H54 (cell line): ENCODE results near the gene PKD2.
"Not testable (repeated sequence)": the region's sequence is repeated elsewhere in the genome, so short reads cannot be mapped to it uniquely, and the experiment has no call there.

Experiments
- DNase-seq: peaks from one replicate; pipeline ENCODE4 v3.0.0; 2011; ENCODE audit warnings: low spot score, mixed read lengths; ENCODE audit not compliant: insufficient read length
- FAIRE-seq: peaks from 3 replicates; lab custom pipeline; 2011; peaks lifted over from hg19 to GRCh38; lab: Jason Lieb, UNC
- POLR2A ChIP-seq: IDR thresholded peaks from 2 replicates; pipeline ENCODE4 v1.6.1; 2011; ENCODE audit warnings: low read depth, mild to moderate bottlenecking, low read length

PKD2 gene

GRCh38 chr4:88091378-88091777 is 83.9 kb downstream of the PKD2 start:
- FAIRE-seq (no peak), DNase-seq (no peak)
- no peak for TF ChIP-seq POLR2A

GRCh38 chr4:88093874-88094273 is 86.4 kb downstream of the PKD2 start:
- DNase-seq (no peak), FAIRE-seq (no peak)
- no peak for TF ChIP-seq POLR2A

GRCh38 chr4:88097301-88097700 is 89.9 kb downstream of the PKD2 start:
- DNase-seq (no peak), FAIRE-seq (no peak)
- no peak for TF ChIP-seq POLR2A

- DNase-seq = no peak
- no peak for TF ChIP-seq POLR2A
- FAIRE-seq = no peak
Measured at GRCh38 chr4:88097781-88098180, 90.3 kb downstream of the PKD2 start.

- no peak for FAIRE-seq
- no peak for TF ChIP-seq POLR2A
Measured at GRCh38 chr4:88098993-88099752, 91.7 kb downstream of the PKD2 start.

GRCh38 chr4:88101165-88101564 is 93.7 kb downstream of the PKD2 start:
- FAIRE-seq = no peak

More at GRCh38 chr4:88098993-88099752, 91.7 kb downstream of the PKD2 start:
- DNase-seq = no peak

GRCh38 chr4:88102026-88102425 is 94.6 kb downstream of the PKD2 start:
- no peak for FAIRE-seq
- no peak for TF ChIP-seq POLR2A

More at GRCh38 chr4:88101165-88101564, 93.7 kb downstream of the PKD2 start:
- no peak for DNase-seq
- no peak for TF ChIP-seq POLR2A

GRCh38 chr4:88104902-88105610 is 97.6 kb downstream of the PKD2 start:
- no peak for TF ChIP-seq POLR2A
- DNase-seq (peak; percentile 7), FAIRE-seq (peak; percentile 84)

More at GRCh38 chr4:88102026-88102425, 94.6 kb downstream of the PKD2 start:
- no peak for DNase-seq

- no peak for TF ChIP-seq POLR2A
- no peak for FAIRE-seq
- no peak for DNase-seq
Measured at GRCh38 chr4:88106205-88106604, 98.8 kb downstream of the PKD2 start.

GRCh38 chr4:88107406-88108107 is 100.1 kb downstream of the PKD2 start:
- TF ChIP-seq POLR2A = no peak
- no peak for DNase-seq
- FAIRE-seq = no peak

GRCh38 chr4:88108108-88108465 is 100.7 kb downstream of the PKD2 start:
- FAIRE-seq, DNase-seq: not testable (repeated sequence)

GRCh38 chr4:88108747-88109122 is 101.3 kb downstream of the PKD2 start:
- no peak for FAIRE-seq
- no peak for TF ChIP-seq POLR2A
- DNase-seq = no peak

- FAIRE-seq (no peak), DNase-seq (no peak)
- no peak for TF ChIP-seq POLR2A
Measured at GRCh38 chr4:88109123-88109881, 101.9 kb downstream of the PKD2 start.
